HCT116 (cell line): ENCODE data around the gene KCNK3. TPM values are rescaled to one million over a fixed set of nuclear protein-coding genes. Genes with fewer than 3 reads are reported as not detected.

Source experiments
- ATAC-seq: fragments of 200-7000 bp; cut with Tn5 transposase; 2 replicates; pipeline ENCODE4 v1.9.1; 2020; ENCODE audit warnings: mild to moderate bottlenecking, moderate library complexity
- BruUV-seq: library from RNA; stranded (reverse); fragments of 400-500 nt; replicated peaks from 2 replicates; lab custom pipeline; 2021; lab: Mats Ljungman, UMichigan
- CTCF ChIA-PET: fragments of 300-600 bp; sonication (Branson Sonifier 250); formaldehyde crosslinking; loops from one replicate; lab custom pipeline; 2021; ENCODE audit warnings: antibody characterized with exemption; lab: Charles Lee
- POLR2A ChIA-PET: fragments of 300-600, 350-600 bp; sonication (Branson Sonifier 250); formaldehyde crosslinking; loops from one replicate; lab custom pipeline; 2021; ENCODE audit warnings: antibody characterized with exemption; lab: Charles Lee
- RAD21 ChIA-PET, 2 experiments: fragments of 300-600 bp; sonication (Branson Sonifier 250); formaldehyde crosslinking; loops; one replicate each; lab custom pipeline; 2023; ENCODE audit warnings: low total read pairs in 2 of 2; ENCODE audit not compliant: uncharacterized antibody in 2 of 2, unreplicated experiment in 2 of 2, low non-redundant PET in 1 of 2; lab: Charles Lee
- DNase-seq: peaks from one replicate; pipeline ENCODE4 v3.0.0-alpha.2; 2010; ENCODE audit warnings: low read depth, low spot score
- H2AFZ ChIP-seq: fragments of 200-600 bp; shearing (Covaris generic), sonication (generic); 2 replicates; pipeline ENCODE4 v1.6.1; 2017; ENCODE audit warnings: low read depth, mixed run types, mixed read lengths, antibody characterized with exemption, low read length; ENCODE audit not compliant: poor library complexity, severe bottlenecking
- H3K27ac ChIP-seq: 2 replicates; pipeline ENCODE4 v1.5.1; 2012; ENCODE audit warnings: low read depth, low read length
- H3K27me3 ChIP-seq: fragments of 200-600 bp; sonication (generic); 2 replicates; pipeline ENCODE4 v1.6.1; 2016; ENCODE audit warnings: mixed run types, low read length, mixed read lengths; ENCODE audit not compliant: insufficient read depth
- H3K36me3 ChIP-seq, 2 experiments: fragments of 200-500 bp in 1 of 2; fragments of 200-600 bp in 1 of 2; sonication (Bioruptor generic) in 1 of 2; sonication (generic) in 1 of 2; 2 replicates each; pipeline versions ENCODE4 v1.5.1 to v1.6.1; 2014 to 2016; ENCODE audit warnings: low read length in 2 of 2, inconsistent platforms in 1 of 2, mixed read lengths in 1 of 2, mixed run types in 1 of 2; ENCODE audit not compliant: insufficient read depth in 2 of 2, control insufficient read depth in 1 of 2
- H3K4me1 ChIP-seq, 2 experiments: fragments of 200-600 bp in 1 of 2; sonication (generic) in 1 of 2; 2 replicates each; pipeline versions ENCODE4 v1.5.1 to v1.6.1; 2012 to 2017; ENCODE audit warnings: low read length in 2 of 2, inconsistent platforms in 1 of 2, mild to moderate bottlenecking in 1 of 2, mixed read lengths in 1 of 2, mixed run types in 1 of 2, moderate library complexity in 1 of 2; ENCODE audit not compliant: insufficient read depth in 2 of 2, control insufficient read depth in 1 of 2
- H3K4me2 ChIP-seq: fragments of 200-600 bp; sonication (generic); 2 replicates; pipeline ENCODE4 v1.6.1; 2017; ENCODE audit warnings: mixed run types, low read length, mixed read lengths
- H3K4me3 ChIP-seq, 2 experiments: fragments of 200-600 bp in 1 of 2; sonication (generic) in 1 of 2; replicated peaks in 1 of 2; 2 replicates each; pipeline ENCODE4 v1.5.1; 2011 to 2016; ENCODE audit warnings: low read length in 2 of 2, control low read depth in 1 of 2, low read depth in 1 of 2, mild to moderate bottlenecking in 1 of 2, mixed read lengths in 1 of 2, mixed run types in 1 of 2
- H3K79me2 ChIP-seq: fragments of 200-600 bp; sonication (generic); 2 replicates; pipeline ENCODE4 v1.6.1; 2017; ENCODE audit warnings: mild to moderate bottlenecking, mixed run types, low read length, moderate library complexity, mixed read lengths; ENCODE audit not compliant: insufficient read depth
- H3K9ac ChIP-seq: fragments of 200-600 bp; sonication (generic); 2 replicates; pipeline ENCODE4 v1.6.1; 2016; ENCODE audit warnings: low read length, mixed read lengths
- H3K9me2 ChIP-seq: fragments of 200-600 bp; sonication (generic), shearing (Covaris generic); 2 replicates; pipeline ENCODE4 v1.6.1; 2017; ENCODE audit warnings: mixed run types, mild to moderate bottlenecking, moderate library complexity; ENCODE audit not compliant: insufficient read depth
- H3K9me3 ChIP-seq, 2 experiments: fragments of 200-500 bp in 1 of 2; fragments of 200-600 bp in 1 of 2; sonication (Bioruptor generic) in 1 of 2; sonication (generic) in 1 of 2; 2 replicates each; pipeline ENCODE4 v1.6.1; 2014 to 2017; ENCODE audit warnings: low read length in 2 of 2, mixed read lengths in 2 of 2, inconsistent platforms in 1 of 2, low read depth in 1 of 2, mild to moderate bottlenecking in 1 of 2, mixed run types in 1 of 2, moderate library complexity in 1 of 2; ENCODE audit not compliant: control insufficient read depth in 1 of 2, insufficient read depth in 1 of 2
- H4K20me1 ChIP-seq: fragments of 200-600 bp; sonication (generic), shearing (Covaris generic); 2 replicates; pipeline ENCODE4 v1.6.1; 2017; ENCODE audit warnings: mixed run types, mild to moderate bottlenecking, moderate library complexity; ENCODE audit not compliant: insufficient read depth
- EGR1 ChIP-seq: IDR thresholded peaks from 2 replicates; pipeline ENCODE4 v1.6.1; 2012; ENCODE audit warnings: low read depth
- JUND ChIP-seq: IDR thresholded peaks from 2 replicates; pipeline ENCODE4 v1.6.1; 2012
- POLR2AphosphoS5 ChIP-seq: IDR thresholded peaks from 2 replicates; pipeline ENCODE4 v1.6.1; 2011; ENCODE audit warnings: mild to moderate bottlenecking, low read depth, low read length, moderate library complexity
- RAD21 ChIP-seq: IDR thresholded peaks from 2 replicates; pipeline ENCODE4 v1.6.1; 2012; ENCODE audit warnings: low read depth, mild to moderate bottlenecking
- SIN3A ChIP-seq: IDR thresholded peaks from 2 replicates; pipeline ENCODE4 v1.6.1; 2012; ENCODE audit warnings: low read depth
- SP1 ChIP-seq: IDR thresholded peaks from 2 replicates; pipeline ENCODE4 v1.6.1; 2012; ENCODE audit warnings: low read depth
- YY1 ChIP-seq: IDR thresholded peaks from 2 replicates; pipeline ENCODE4 v1.6.1; 2011; ENCODE audit warnings: low read length, low read depth, moderate library complexity, mild to moderate bottlenecking; ENCODE audit not compliant: insufficient replicate concordance; ENCODE audit errors: extremely low read depth
- intact Hi-C: fragments of 100-400 bp; cut with micrococcal nuclease; formaldehyde crosslinking; loops from 2 replicates; pipeline ENCODE4 v1.10.0; 2022
- total RNA-seq: library from RNA; stranded (reverse); gene quantifications from one replicate; pipeline ENCODE4 v1.2.1, GENCODE V29; 2021; ENCODE audit not compliant: unreplicated experiment
- TF ChIP-seq, protein P1 (sequence below): IDR thresholded peaks from 2 replicates; pipeline ENCODE4 v1.6.1; 2012; ENCODE audit warnings: low read depth
- TF ChIP-seq, protein P2 (sequence below): IDR thresholded peaks from 2 replicates; pipeline ENCODE4 v1.6.1; 2012

Gene KCNK3
- total RNA-seq, 1 experiment from 2014 or later = 0.71 TPM

GRCh38 chr2:26681656-26682055, 10.9 kb upstream of the KCNK3 start:
- intact Hi-C loops = no loop called here
- no peaks in the 10 kb centered on the region for H3K79me2 ChIP-seq
- DNase-seq (no peak), ATAC-seq (no peak)
- no peak overlapping the region for H3K27ac ChIP-seq
- H3K4me3 ChIP-seq = no peak overlapping the region
- H3K36me3 ChIP-seq = no peaks in the 10 kb centered on the region
- no peak overlapping the region for H3K9ac ChIP-seq
- no peaks in the 10 kb centered on the region for H4K20me1 ChIP-seq
- TF ChIP-seq SIN3A (no peak), POLR2AphosphoS5 (no peak), JUND (no peak), YY1 (no peak), RAD21 (no peak), EGR1 (no peak), SP1 (no peak)
- TF ChIP-seq, protein P1, sequence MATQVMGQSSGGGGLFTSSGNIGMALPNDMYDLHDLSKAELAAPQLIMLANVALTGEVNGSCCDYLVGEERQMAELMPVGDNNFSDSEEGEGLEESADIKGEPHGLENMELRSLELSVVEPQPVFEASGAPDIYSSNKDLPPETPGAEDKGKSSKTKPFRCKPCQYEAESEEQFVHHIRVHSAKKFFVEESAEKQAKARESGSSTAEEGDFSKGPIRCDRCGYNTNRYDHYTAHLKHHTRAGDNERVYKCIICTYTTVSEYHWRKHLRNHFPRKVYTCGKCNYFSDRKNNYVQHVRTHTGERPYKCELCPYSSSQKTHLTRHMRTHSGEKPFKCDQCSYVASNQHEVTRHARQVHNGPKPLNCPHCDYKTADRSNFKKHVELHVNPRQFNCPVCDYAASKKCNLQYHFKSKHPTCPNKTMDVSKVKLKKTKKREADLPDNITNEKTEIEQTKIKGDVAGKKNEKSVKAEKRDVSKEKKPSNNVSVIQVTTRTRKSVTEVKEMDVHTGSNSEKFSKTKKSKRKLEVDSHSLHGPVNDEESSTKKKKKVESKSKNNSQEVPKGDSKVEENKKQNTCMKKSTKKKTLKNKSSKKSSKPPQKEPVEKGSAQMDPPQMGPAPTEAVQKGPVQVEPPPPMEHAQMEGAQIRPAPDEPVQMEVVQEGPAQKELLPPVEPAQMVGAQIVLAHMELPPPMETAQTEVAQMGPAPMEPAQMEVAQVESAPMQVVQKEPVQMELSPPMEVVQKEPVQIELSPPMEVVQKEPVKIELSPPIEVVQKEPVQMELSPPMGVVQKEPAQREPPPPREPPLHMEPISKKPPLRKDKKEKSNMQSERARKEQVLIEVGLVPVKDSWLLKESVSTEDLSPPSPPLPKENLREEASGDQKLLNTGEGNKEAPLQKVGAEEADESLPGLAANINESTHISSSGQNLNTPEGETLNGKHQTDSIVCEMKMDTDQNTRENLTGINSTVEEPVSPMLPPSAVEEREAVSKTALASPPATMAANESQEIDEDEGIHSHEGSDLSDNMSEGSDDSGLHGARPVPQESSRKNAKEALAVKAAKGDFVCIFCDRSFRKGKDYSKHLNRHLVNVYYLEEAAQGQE = no peak
- TF ChIP-seq, protein P2, sequence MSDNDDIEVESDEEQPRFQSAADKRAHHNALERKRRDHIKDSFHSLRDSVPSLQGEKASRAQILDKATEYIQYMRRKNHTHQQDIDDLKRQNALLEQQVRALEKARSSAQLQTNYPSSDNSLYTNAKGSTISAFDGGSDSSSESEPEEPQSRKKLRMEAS = no peak
- no peak overlapping the region for H3K4me2 ChIP-seq
- no peaks in the 10 kb centered on the region for H3K27me3 ChIP-seq
- peaks cover 0 to 8% of the 10 kb centered on the region in 2 experiments; a peak in 1 of 4 replicates for H3K4me1 ChIP-seq
- CTCF ChIA-PET = no interaction called here
- no peak overlapping the region for H2AFZ ChIP-seq
- BruUV-seq = no TSS peak
- POLR2A ChIA-PET = no interaction called here
- no peaks in the 10 kb centered on the region for H3K9me2 ChIP-seq
- no peaks in the 10 kb centered on the region; a peak in 1 of 4 replicates for H3K9me3 ChIP-seq
- RAD21 ChIA-PET = no interaction called here
